GM19397 (cell line): ENCODE measurements around the gene B4GALT5.
"Not testable (repeated sequence)": the region's sequence is repeated elsewhere in the genome, so short reads cannot be mapped to it uniquely, and the experiment has no call there.

ENCODE experiments used
- ATAC-seq: cut with Tn5 transposase; IDR thresholded peaks from one replicate; pipeline ENCODE4 v1.9.1; 2021; ENCODE audit warnings: mild to moderate bottlenecking, moderate library complexity; ENCODE audit not compliant: unreplicated experiment

The B4GALT5 gene

DNA sequence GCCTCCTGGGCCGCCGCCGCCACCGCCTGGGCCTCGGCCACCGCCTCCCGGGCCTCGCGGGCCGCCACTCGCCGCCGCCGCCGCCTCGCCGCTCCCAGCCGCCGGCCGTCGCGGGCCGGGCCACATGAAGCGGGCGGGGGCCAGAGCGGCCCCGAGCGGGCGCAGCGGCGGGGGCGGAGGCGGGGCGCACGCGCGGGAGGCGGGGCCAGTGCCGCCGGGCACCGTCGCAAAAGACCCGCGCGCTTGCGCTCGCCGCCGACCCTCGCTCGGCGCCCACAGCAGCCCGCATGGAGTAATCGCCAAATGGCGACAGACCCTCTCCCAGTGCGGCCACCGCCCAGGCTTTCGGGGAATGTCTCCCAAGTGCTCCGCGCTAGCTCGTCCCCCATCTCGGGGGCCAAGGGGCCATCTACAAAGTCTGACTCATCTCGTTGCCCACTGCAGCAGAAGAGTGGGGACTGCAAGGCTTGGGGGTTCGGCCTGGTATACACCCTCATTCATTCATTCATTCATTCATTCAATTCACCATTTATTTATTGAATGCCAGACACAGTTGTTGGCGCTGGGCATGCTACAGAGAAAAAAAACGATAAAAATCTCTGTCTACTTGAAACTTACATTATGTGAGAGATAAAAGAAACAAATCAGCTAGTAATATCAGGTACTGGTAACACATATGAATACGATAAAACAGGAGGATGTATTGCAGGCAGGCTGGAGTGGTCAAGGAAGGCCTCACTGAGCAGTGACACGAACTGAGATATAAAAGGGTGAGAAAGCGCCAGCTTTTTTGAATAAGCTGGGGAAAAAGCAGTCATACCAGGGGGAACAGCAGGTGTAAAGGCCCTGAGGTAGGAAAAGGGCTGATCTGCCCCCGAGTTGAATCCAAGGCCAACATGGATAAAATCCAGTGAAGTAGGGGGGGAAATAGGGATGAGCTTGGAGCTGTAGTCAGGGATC is at the start of gene B4GALT5:
B4GALT5 (minus strand) TSS at position 126 of the 960 bp plus-strand sequence. CDS start 188 bp downstream, outside the sequence.
- peak; percentile 88 for ATAC-seq

DNA sequence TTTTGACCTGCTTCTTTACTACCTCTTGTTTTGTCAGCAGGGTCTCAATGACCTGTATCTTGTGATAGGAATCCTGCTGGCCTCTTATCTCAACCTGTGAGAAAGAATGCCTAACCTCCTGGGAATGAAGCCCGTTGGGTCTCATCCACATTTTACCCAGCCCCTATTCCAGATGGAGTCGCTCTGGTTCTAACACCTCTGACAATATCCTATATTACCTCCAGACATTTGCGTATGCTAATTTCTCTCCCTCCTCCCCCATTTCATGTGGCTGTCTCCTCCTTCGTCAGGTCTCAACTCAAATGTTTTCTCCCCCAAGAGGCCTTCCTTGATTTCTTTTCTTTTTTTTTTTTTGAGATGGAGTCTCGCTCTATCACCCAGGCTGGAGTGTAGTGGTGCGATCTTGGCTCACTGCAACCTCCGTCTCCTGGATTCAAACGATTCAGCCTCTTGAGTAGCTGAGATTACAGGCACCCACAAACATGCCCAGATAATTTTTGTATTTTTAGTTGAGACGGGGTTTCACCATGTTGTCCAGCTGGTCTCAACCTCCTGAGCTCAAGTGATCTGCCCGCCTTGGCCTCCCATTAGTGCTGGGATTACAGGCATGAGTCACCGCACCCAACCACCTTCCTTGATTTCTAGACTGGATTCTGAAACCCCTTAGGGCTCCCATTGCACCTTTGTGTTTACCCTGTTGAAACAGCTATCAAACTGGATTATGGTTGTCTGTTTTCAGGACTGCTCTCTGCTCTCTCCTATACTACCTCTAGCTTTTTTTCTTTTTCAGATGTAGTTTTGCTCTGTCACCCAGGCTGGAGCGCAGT is 49.5 kb upstream of the B4GALT5 start:
- ATAC-seq: no peak

- not testable (repeated sequence) for ATAC-seq
These were observed 48.2 kb upstream of the B4GALT5 start for GRCh38 chr20:49761888-49762287.

- ATAC-seq: no peak
These were observed 45.7 kb upstream of the B4GALT5 start for GRCh38 chr20:49759266-49759950.

- no peak for ATAC-seq
These were observed 45.1 kb upstream of the B4GALT5 start for GRCh38 chr20:49758781-49759180.

- ATAC-seq: no peak
These were observed 43.9 kb upstream of the B4GALT5 start for GRCh38 chr20:49757597-49757996.

- ATAC-seq: no peak
These were observed 42.6 kb upstream of the B4GALT5 start for GRCh38 chr20:49756241-49756640.

DNA sequence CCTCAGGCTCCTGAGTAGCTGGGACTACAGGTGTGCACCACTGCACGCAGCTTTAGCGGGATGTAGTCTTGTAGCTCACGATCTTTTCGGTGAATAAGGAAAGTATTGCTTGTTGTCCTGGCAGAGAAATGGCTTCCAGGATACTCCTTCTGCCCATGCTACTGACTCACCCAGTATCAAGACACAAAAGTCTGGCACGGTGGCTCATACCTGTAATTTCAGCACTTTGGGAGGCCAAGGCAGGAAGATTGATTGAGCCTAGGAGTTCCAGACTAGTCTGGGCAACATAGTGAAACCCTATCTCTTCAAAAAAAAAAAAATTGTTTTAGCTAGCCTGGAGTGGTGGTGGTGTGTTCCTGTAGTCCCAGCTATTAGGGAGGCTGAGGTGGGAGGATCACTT is 40.9 kb upstream of the B4GALT5 start:
- no peak for ATAC-seq

GRCh38 chr20:49753133-49753532 is 39.5 kb upstream of the B4GALT5 start:
- ATAC-seq: no peak

DNA sequence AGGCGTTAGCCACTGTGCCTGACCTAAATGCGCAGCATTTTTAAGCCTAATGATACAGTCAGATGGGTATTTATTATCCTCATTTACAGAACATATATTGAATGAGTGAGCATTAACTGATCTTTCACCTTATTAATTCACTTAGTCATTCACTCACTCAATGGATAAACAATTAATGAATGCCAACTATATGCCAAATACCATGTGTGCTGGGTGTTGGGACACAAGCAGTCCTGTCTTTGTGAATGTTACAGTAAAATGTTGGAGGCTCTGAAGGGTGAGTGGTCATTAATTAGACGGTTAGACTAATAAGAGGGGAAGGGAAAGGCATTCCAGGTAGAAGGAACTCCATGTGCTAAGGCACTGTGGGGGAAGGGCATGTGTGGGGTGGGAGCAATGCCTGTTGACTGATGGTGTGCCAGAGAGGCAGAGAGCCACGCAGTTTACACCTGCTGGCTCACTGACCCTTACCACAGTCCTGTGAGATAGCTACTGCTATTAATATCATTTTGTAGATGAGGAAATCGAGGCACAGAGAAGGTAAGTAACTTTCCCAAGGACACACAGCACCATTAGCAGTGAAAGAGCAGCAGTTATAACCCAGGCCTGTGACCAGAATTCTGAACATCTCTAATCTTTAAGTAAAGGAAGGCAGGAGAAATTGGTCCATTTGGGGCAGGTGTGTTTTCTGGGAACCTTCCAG is 38.7 kb upstream of the B4GALT5 start:
- ATAC-seq: no peak

GRCh38 chr20:49751397-49751736 is 37.7 kb upstream of the B4GALT5 start:
- no peak for ATAC-seq

GRCh38 chr20:49750611-49751396 is 37.1 kb upstream of the B4GALT5 start:
- ATAC-seq: peak; percentile 82

DNA sequence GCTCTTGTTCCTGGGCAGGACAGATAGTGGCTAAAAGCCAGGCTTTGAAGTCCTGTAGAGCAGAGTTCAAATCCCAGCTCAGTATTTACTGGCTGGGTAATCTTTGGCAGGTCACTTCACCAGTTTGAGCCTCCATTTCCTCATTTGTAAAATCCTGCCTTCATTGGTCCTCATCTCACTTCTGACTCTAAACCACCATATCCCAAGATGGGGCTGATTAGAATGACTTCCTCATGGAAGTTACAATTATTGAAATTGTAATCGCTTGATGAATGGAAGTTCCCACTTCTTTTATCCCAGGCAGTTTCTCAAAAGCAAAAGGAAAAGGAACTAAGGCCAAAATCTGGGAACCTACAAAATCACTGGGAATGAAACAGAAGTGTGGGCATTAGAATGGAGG is 35.9 kb upstream of the B4GALT5 start:
- no peak for ATAC-seq

- no peak for ATAC-seq
These were observed 34.8 kb upstream of the B4GALT5 start for GRCh38 chr20:49748525-49748838.

DNA sequence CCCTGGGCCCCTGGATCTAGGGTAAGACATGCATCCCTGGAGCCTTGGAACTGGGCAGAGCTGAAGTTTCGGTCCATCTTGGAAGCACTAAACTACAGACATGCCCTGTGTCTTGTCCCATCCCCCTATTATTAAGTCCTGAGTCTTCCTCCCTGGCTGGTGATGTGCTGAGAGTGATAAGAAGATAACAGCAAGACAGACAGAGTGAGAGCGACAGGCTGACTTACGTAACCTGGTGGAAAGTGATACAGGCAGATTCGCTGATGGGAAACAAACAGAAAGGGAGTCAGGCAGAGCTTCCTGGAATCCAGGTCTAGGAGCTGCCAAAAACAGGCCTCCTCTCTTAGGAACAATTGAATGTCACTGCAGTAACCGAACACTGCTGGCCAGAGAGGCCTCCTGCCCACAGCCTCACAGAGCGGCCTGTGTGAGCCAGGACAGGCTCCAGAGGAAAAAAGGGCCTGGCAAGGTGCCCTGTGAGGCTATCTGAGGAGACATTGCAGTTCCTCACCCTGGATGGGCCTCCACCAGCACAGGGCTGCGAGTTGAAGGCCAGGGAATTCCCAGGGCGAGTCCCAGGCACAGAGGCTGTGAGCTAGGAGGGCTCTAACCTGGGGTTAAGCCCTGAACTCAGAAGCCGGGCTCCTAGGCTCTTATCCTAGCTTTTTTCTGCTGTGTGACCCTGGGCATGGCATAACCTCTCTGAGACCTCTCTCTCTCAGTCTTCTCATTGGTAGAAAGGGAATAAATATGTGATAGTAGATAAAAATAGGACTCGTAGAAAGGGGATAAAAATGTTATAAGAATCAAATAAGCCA is 34.2 kb upstream of the B4GALT5 start:
- ATAC-seq: no peak

- ATAC-seq: no peak
These were observed 29.3 kb upstream of the B4GALT5 start for GRCh38 chr20:49742948-49743347.

GRCh38 chr20:49741977-49742376 is 28.3 kb upstream of the B4GALT5 start:
- ATAC-seq: no peak

DNA sequence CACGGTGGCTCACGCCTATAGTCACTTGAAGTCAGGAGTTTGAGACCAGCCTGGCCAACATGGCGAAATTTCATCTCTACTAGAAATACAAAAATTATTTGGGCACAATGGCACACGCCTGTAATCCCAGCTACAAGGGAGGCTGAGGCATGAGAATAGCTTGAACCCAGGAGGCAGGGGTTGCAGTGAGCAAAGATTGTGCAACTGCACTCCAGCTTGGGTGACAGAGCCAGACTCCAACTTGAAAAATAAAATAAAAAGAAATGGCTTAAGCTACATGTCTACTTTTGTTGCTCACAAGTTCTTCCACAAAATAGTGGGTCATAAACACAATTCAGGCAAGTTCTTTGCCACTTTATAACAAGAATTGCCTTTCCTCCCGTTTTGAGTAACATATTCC is 27.1 kb upstream of the B4GALT5 start:
- ATAC-seq: no peak

- no peak for ATAC-seq
These were observed 25.4 kb upstream of the B4GALT5 start for GRCh38 chr20:49739042-49739441.
